Right ventricle myocardium superior (tissue), 1 donor: ENCODE data around the gene P2RX4. TPM values are rescaled to one million over a fixed set of nuclear protein-coding genes. Genes with fewer than 3 reads are reported as not detected.
"Not testable (repeated sequence)": the region's sequence is repeated elsewhere in the genome, so short reads cannot be mapped to it uniquely, and the experiment has no call there.

Experiments used
- ATAC-seq: fragments of 200-7000 bp; cut with Tn5 transposase; one replicate; pipeline ENCODE4 v1.9.1; 2020; ENCODE audit warnings: mild to moderate bottlenecking; ENCODE audit not compliant: poor library complexity
- DNase-seq: peaks from one replicate; pipeline ENCODE4 v3.0.0-alpha.2; 2020
- intact Hi-C: fragments of 100-400 bp; cut with DNase I; formaldehyde crosslinking; loops from one replicate; pipeline ENCODE4 v1.11.2; 2022
- total RNA-seq: library from RNA; stranded (reverse); fragmentation: NEBNext Ultra II Directional; extraction: Animal tissue kit (Norgen Biotek cat#: 25700); gene quantifications from one replicate; pipeline ENCODE4 v1.2.1, GENCODE V29; 2021
- donor health status: DM: no; HTN: yes; CAD: no; lungs with severe emphysema.

The P2RX4 gene
- total RNA-seq, 1 donor from 2014 or later: 7.4 TPM

DNA sequence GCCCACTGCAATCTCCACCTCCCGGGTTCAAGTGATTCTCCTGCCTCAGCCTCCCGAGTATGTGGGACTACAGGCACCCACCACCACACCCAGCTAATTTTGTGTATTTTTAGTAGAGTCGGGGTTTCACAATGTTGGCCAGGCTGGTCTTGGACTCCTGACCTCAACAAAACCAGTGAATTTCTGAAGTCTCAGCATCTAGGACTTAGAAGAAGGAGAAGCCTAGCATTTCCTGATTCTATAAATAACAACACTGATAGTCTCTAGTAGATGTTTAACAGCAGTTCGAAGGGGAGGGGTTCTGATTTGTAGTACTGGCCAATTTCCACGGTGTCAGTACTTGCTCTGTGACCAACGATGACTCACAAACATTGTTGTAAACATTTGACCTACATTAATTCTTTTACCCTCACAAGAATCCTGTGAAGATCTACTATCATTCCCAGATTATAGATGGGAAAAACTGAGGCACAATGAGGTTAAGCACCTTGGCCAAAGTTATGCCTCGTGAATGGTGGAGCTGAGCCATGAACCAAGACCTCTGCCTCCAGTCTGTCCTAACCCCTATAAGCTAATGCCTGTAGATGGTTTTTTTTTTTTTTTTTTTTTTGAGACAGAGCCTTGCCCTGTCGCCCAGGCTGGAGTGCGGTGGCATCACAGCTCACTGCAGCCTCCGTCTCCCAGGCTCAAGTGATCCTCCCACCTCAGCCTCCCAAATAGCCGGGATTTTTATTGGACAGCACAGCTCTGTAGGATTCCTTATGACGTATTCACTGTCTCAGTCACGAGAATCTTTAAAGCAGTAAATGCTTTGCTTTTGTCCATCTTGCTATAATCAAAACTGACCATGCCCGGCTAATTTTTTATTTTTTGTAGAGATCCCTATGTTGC is 5.2 kb downstream of the P2RX4 start:
- intact Hi-C loops: no loop called here
- peak; percentile 54 for ATAC-seq
- no peak for DNase-seq

DNA sequence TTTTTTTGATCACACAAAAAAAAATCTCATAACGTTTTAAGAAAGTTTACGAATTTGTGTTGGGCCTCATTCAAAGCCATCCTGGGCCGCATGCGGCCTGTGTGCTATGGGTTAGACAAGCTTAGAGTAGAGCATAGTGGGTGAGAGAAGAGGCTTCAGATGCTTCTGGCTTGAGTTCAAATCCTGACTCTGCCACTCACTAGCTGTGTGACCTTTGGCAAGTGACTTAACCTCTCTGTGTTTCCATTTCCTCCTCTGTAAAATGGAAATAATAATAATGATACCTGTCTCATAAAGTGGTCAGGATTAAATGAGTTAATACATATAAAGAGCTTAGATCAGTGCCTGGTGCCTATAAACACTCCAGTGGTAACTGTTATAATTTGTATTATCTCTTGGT is 6.2 kb downstream of the P2RX4 start:
- no peak for ATAC-seq
- intact Hi-C loops: no loop called here
- DNase-seq: no peak

DNA sequence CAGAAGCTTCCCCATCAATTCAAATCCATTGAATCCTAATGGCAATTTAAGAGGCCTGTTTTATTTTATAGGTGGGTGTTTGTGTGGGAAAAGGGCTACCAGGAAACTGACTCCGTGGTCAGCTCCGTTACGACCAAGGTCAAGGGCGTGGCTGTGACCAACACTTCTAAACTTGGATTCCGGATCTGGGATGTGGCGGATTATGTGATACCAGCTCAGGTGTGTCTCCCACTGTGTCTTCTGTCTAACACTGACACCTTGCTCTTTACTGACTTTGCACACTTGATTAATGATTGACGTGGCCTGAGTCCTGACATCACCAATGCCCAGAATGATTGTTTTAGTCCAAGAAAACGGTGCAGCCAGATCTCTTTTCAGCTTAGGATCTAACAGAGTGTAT is 7.1 kb downstream of the P2RX4 start:
- no peak for DNase-seq
- no peak for ATAC-seq
- intact Hi-C loops: no loop called here

DNA sequence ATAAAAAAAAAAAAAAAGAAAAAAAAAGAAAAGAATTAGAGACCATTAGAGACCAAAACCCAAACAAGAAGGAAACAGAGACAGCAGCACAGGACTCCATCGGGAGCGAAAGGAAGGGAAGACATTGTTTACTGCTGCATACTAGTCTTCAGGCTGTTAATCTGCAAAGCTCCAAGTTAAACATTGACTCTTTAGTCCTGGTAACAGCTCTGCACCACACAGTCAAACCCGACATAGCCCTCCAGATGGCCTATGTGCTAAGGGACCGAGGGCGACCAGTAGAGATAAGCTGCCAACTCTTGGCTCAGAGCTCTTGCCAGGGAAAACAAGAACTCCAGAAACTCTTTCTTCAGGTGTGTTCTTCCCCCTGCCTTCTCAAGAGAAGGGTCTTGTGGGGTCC is 7.8 kb downstream of the P2RX4 start:
- DNase-seq (no peak), ATAC-seq (no peak)
- intact Hi-C loops: no loop called here

DNA sequence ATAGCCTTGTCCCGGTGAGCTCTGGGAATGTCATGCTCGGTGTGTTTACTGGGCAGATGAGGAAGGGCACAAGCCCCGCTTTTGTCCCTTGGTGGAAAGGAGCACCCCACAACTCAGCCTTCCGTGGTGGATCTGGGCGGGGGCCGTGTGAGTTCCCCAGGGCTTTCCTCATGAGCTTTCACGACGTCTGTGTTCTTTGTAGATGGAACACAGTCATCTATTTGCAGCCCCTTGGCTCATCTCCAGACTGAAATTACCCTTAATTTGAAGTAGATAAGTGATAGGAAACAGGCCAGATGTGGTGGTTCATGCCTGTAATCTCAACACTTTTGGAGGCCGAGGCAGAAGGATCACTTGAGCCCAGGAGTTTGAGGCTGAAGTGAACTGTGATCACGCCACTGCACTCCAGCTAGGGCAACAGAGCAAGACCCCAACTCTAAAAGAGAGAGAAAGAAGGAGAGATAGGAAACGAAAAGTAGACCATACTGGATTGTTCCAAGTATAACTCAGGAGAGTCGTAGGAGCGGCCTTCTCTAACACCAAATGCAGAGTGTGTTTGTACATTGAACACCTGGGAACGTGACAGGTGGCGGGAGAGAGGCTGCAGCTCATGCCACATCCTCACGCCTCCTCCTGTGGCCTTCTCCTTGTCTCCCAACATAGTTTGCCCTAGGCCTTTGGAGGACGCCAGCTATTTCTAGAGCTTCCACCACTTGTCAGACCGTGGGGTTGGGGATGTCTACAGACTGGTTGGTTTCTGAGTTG is 8.8 kb downstream of the P2RX4 start:
- intact Hi-C loops: no loop called here
- DNase-seq (no peak), ATAC-seq (no peak)

DNA sequence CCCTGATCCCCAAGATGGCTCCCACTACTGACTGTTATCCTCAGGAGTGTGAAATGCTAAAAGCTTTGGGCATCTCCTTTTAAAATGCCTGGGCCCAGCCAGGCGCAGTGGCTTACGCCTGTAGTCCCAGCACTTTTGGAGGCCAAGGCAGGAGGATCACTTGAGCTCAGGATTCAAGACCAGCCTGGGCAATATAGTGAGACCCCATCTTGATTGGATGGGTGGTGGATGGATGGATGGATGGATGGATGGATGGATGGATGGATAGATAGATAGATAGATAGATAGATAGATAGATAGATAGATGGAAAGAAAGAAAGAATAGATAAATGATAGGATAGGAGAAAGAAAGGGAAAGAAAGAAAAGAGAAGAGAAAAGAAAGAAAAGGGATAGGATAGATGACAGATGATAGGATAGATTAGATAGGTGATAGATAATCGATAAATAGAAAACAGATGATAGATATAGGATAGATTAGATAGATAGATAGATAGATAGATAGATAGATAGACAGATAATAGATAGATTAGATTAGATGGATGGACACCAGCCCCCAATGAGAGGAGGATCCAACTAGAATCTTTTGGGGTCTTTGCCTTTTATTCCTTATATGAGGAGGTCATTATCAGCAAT is 9.5 kb downstream of the P2RX4 start:
- ATAC-seq (no peak), DNase-seq (no peak)
- intact Hi-C loops: no loop called here

DNA sequence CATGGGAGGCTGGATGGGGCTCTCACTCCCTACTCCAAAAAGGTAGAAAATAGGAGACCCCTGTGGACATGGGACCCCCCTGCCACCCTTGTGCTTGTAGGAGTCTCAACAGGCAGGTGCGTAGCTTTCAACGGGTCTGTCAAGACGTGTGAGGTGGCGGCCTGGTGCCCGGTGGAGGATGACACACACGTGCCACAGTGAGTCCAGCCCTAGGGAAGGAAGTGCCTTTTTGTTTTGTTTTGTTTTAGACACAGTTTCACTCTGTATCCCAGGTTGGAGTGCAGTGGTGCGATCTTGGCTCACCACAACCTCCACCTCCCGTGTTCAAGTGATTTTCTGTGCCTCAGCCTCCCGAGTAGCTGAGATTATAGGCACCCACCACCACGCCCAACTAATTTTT is 12.9 kb downstream of the P2RX4 start:
- no peak for ATAC-seq
- no peak for DNase-seq
- intact Hi-C loops: no loop called here

DNA sequence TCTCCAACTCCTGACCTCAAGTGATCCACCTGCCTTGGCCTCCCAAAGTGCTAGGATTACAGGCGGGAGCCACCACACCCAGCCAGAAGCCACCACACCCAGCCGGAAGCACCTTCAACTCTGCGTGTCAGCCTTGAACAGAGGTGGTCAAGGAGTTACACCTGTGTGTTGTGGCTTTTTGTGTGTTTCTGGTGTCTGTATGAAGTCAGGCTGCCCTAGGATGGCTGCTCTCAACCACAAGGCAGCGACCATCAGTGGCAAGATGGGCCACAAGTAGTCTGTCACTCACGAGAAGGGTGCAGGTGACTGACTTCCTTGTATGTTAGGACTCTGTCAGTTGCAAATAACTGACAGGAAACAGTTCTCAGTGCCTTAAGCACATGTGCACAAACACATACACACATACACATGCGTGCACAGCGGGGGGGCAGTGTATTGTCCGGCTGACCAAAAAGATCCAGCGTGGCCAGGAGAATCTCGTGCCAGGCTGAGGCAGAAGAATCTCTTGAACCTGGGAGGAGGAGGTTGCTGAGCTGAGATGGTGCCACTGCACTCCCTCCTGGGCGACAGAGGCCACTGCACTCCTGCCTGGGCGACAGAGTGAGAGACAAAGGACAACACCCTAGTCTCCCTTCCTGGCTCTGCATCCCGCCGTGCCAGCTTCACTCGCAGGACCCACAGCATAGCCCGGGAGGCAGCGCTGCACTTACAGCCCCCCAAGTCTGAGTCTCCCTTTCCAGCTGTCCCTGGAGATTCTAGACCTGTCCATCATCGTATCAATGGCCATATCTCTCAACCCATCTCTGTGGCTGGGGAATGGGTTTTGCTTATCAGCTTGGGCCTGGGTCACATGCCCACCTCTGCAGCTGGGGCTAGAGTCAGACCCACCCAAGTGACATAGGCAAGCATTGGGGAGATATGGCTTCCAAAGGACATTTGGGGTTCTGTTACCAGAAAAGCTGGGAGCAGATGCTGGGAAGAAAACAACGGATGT is 13.7 kb downstream of the P2RX4 start:
- DNase-seq (no peak), ATAC-seq (peak; percentile 18)
- intact Hi-C loops: no loop called here

DNA sequence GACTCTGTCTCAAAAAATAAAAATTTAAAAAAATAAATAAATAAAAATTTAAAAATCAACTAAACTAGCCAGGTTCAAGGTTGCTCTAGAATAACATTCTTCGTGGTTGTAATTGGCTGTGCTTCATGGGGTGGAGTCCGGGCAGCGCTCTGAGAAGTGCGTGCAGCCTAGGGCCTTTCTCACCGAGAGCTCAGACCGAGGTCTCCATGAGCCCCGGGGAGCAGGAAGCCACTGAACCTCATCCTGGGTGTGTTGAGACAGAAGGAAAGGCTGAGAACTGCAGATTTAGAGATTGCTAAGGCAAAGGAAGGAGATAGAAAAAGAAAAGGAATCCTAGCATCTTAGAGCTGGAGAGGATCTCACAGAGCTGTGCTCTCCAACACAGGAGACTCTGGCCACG is 14.7 kb downstream of the P2RX4 start:
- DNase-seq (no peak), ATAC-seq (no peak)
- intact Hi-C loops: no loop called here

DNA sequence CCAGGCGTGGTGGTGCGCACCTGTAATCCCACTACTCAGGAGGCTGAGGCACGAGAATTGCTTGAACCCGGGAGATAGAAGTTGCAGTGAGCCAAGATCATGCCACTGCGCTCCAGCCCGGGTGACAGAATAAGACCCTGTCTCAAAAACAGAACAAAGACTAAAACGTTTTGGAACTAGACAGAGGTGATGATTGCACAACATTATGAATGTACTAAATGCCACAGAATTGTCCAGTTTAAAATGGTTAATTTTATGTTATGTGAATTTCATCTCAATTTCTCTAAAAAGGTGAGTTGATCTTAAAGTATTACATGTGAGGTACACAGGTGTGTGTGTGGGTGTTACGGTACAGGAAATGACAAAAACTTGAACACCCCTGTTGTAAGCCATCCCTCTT is 16.5 kb downstream of the P2RX4 start:
- intact Hi-C loops: no loop called here
- ATAC-seq: no peak
- no peak for DNase-seq

DNA sequence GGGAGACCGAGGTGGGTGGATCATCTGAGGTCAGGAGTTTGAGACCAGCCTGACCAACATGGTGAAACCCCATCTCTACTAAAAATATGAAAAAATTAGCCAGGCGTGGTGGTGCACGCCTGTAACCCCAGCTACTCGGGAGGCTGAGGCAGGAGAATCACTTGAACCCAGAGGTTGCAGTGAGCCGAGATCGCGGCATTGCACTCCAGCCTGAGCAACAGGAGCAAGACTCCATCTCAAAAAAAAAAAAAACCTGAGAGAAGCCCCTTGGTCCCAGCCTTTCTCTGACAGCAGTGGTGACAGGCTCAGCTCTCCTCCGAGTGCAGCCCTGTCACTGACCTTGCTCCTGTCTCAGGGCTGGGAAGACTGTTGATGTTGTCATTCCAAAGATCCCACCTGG is 16.9 kb downstream of the P2RX4 start:
- intact Hi-C loops: not testable (repeated sequence)

DNA sequence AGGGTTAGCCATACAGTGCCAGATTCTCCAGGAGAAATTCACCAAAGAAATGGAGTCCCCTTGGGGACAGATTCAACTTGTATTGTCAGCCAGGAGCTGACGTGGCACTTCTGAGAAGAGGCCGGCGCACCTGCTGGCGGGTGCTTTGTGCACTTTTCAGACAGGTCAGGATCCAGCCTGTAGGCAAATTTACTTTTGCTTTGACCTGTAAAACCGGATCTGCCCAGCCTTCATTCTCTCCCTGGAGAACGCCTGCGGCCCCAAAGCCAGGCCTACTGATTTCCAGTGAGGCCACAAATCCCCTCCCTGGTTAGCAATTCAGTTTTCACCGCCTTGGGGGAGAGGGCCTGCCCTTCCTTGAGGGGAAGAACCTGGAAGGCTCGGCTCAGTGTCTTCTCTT is 17.4 kb downstream of the P2RX4 start:
- ATAC-seq (no peak), DNase-seq (no peak)
- intact Hi-C loops: no loop called here

More for the DNA sequence above, 16.9 kb downstream of the P2RX4 start:
- ATAC-seq, DNase-seq: not testable (repeated sequence)

DNA sequence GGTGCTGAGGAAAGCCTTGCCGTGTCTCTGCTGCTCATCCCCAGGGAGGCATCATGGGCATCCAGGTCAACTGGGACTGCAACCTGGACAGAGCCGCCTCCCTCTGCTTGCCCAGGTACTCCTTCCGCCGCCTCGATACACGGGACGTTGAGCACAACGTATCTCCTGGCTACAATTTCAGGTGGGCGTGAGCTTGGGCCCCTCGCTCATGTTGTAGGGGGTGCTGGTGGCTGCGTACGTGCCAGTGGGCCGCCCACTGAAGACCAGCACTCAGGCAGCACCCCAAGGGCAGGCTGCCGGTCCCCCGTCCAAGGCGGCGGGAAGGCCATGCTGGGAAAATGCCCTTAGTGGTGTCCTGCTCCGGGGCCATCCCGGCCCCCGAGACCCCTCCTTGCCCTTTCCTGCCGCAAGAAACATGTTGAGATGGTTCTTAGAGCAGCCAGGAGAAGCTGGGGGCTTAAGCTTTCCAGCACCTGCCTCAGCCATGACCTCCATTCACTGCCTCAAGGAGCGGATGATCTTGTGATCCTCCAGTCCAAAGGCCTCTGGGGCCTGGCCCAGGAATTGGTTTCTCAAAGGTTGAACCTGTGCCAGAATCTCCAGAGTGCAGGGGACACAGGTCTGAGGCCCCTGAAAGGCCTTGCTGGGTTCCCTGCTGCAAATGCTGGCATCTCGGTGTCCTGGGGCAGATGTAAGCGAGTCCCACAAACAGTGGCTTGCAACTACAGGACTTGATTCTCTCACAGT is 19.2 kb downstream of the P2RX4 start:
- DNase-seq (no peak), ATAC-seq (no peak)
- intact Hi-C loops: no loop called here

DNA sequence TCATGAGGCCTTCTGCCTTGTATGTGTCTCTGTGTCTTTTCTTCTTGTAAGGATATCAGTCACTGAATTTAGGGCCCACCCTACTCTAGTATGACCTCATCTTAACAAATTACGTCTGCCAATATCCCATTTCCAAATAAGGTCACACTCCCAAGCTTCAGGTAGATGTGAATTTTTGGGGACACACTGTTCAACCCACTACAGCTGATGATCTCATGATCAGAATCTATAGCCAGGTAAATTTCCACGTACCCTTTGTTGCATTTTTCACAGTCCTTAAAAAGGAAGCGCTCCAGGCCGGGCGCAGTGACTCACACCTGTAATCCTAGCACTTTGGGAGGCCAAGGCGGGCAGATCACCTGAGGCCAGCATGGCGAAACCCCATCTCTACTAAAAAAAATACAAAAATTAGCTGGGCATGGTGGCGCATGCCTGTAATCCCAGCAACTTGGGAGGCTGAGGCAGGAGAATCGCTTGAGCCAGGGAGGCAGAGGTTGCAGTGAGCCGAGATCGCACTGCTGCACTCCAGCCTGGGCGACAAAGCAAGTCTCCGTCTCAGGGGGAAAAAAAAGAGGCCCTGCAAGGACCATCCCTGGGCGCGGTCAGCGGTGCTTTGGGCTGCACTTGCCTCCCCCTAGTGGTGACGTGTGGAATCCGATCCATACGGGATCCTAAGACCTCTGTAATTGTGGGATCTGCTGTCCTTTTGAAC is 20.1 kb downstream of the P2RX4 start:
- DNase-seq (peak; percentile 79), ATAC-seq (peak; percentile 88)
- intact Hi-C loops: not testable (repeated sequence)

DNA sequence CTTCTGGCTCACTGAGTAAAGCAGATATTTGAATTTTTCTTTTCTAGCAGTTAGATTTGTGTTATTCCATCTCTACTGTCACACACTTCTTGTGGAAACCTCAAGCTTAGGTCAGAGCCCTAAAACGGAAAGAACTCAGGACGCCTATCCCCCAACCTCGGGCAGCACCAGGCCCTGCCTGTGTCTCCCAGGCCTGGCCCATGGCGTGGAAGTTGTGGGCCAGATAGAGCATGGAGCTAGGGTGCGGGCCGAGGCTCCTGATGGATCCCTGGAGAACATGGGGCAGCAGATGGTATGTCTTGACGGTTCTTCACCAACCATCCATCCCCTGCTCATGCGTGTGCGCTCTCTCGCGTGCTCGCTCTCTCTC is 20.6 kb downstream of the P2RX4 start:
- intact Hi-C loops: no loop called here
- DNase-seq: no peak
- ATAC-seq: no peak

DNA sequence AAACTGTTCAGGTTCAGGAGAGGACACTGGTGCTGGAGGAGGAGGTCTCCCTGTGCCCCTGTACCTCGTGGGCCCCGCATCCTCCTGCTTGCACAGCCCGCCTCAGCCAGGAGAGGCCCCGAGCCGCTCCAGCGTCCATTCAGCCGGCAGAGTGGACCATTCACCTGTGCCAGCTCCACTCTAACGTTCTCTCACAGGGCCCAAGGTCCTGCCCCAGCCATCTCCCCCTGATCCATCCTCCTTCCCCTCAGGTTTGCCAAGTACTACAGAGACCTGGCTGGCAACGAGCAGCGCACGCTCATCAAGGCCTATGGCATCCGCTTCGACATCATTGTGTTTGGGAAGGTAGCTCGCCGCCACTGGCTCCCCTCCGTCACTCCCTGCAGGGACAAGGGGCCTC is 22.2 kb downstream of the P2RX4 start:
- ATAC-seq (no peak), DNase-seq (no peak)
- intact Hi-C loops: no loop called here

DNA sequence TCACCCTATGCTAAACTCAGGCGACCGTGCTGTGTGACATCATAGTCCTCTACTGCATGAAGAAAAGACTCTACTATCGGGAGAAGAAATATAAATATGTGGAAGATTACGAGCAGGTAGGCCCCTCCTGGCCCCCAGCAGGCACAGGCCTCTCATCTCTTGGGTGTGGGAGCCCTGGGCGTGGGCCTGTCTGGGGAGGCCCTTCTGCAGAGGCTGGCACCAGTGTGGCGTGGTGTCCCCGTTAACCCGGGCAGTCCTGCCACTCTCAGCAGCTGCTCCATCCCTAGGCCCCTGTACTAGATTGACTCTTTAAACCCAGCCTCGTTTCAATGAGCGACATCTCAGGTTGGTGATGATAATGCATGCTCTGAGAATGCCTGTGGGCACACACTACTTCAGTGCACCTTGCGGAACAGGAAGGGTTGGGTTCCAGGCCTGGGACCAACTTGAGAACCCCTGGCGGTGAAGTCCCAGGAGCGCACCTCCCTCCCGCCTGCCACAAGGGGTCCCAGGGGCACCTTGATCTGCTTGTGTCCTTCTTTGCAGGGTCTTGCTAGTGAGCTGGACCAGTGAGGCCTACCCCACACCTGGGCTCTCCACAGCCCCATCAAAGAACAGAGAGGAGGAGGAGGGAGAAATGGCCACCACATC is 23.2 kb downstream of the P2RX4 start:
- DNase-seq (no peak), ATAC-seq (no peak)
- intact Hi-C loops: no loop called here
